HCT116 (cell line): Measurements from ENCODE around the gene KXD1. TPM values are rescaled to one million over a fixed set of nuclear protein-coding genes. Genes with fewer than 3 reads are reported as not detected.

Experiments
- ATAC-seq: fragments of 200-7000 bp; cut with Tn5 transposase; 2 replicates; pipeline ENCODE4 v1.9.1; 2020; ENCODE audit warnings: mild to moderate bottlenecking, moderate library complexity
- BruUV-seq: library from RNA; stranded (reverse); fragments of 400-500 nt; replicated peaks from 2 replicates; lab custom pipeline; 2021; lab: Mats Ljungman, UMichigan
- CTCF ChIA-PET: fragments of 300-600 bp; sonication (Branson Sonifier 250); formaldehyde crosslinking; loops from one replicate; lab custom pipeline; 2021; ENCODE audit warnings: antibody characterized with exemption; lab: Charles Lee
- POLR2A ChIA-PET: fragments of 300-600, 350-600 bp; sonication (Branson Sonifier 250); formaldehyde crosslinking; loops from one replicate; lab custom pipeline; 2021; ENCODE audit warnings: antibody characterized with exemption; lab: Charles Lee
- RAD21 ChIA-PET, 2 experiments: fragments of 300-600 bp; sonication (Branson Sonifier 250); formaldehyde crosslinking; loops; one replicate each; lab custom pipeline; 2023; ENCODE audit warnings: low total read pairs in 2 of 2; ENCODE audit not compliant: uncharacterized antibody in 2 of 2, unreplicated experiment in 2 of 2, low non-redundant PET in 1 of 2; lab: Charles Lee
- DNase-seq: peaks from one replicate; pipeline ENCODE4 v3.0.0-alpha.2; 2010; ENCODE audit warnings: low read depth, low spot score
- H2AFZ ChIP-seq: fragments of 200-600 bp; shearing (Covaris generic), sonication (generic); 2 replicates; pipeline ENCODE4 v1.6.1; 2017; ENCODE audit warnings: low read depth, mixed run types, mixed read lengths, antibody characterized with exemption, low read length; ENCODE audit not compliant: poor library complexity, severe bottlenecking
- H3K27ac ChIP-seq: 2 replicates; pipeline ENCODE4 v1.5.1; 2012; ENCODE audit warnings: low read depth, low read length
- H3K27me3 ChIP-seq: fragments of 200-600 bp; sonication (generic); 2 replicates; pipeline ENCODE4 v1.6.1; 2016; ENCODE audit warnings: mixed run types, low read length, mixed read lengths; ENCODE audit not compliant: insufficient read depth
- H3K36me3 ChIP-seq, 2 experiments: fragments of 200-500 bp in 1 of 2; fragments of 200-600 bp in 1 of 2; sonication (Bioruptor generic) in 1 of 2; sonication (generic) in 1 of 2; 2 replicates each; pipeline versions ENCODE4 v1.5.1 to v1.6.1; 2014 to 2016; ENCODE audit warnings: low read length in 2 of 2, inconsistent platforms in 1 of 2, mixed read lengths in 1 of 2, mixed run types in 1 of 2; ENCODE audit not compliant: insufficient read depth in 2 of 2, control insufficient read depth in 1 of 2
- H3K4me1 ChIP-seq, 2 experiments: fragments of 200-600 bp in 1 of 2; sonication (generic) in 1 of 2; 2 replicates each; pipeline versions ENCODE4 v1.5.1 to v1.6.1; 2012 to 2017; ENCODE audit warnings: low read length in 2 of 2, inconsistent platforms in 1 of 2, mild to moderate bottlenecking in 1 of 2, mixed read lengths in 1 of 2, mixed run types in 1 of 2, moderate library complexity in 1 of 2; ENCODE audit not compliant: insufficient read depth in 2 of 2, control insufficient read depth in 1 of 2
- H3K4me2 ChIP-seq: fragments of 200-600 bp; sonication (generic); 2 replicates; pipeline ENCODE4 v1.6.1; 2017; ENCODE audit warnings: mixed run types, low read length, mixed read lengths
- H3K4me3 ChIP-seq, 2 experiments: fragments of 200-600 bp in 1 of 2; sonication (generic) in 1 of 2; replicated peaks in 1 of 2; 2 replicates each; pipeline ENCODE4 v1.5.1; 2011 to 2016; ENCODE audit warnings: low read length in 2 of 2, control low read depth in 1 of 2, low read depth in 1 of 2, mild to moderate bottlenecking in 1 of 2, mixed read lengths in 1 of 2, mixed run types in 1 of 2
- H3K79me2 ChIP-seq: fragments of 200-600 bp; sonication (generic); 2 replicates; pipeline ENCODE4 v1.6.1; 2017; ENCODE audit warnings: mild to moderate bottlenecking, mixed run types, low read length, moderate library complexity, mixed read lengths; ENCODE audit not compliant: insufficient read depth
- H3K9ac ChIP-seq: fragments of 200-600 bp; sonication (generic); 2 replicates; pipeline ENCODE4 v1.6.1; 2016; ENCODE audit warnings: low read length, mixed read lengths
- H3K9me2 ChIP-seq: fragments of 200-600 bp; sonication (generic), shearing (Covaris generic); 2 replicates; pipeline ENCODE4 v1.6.1; 2017; ENCODE audit warnings: mixed run types, mild to moderate bottlenecking, moderate library complexity; ENCODE audit not compliant: insufficient read depth
- H3K9me3 ChIP-seq, 2 experiments: fragments of 200-500 bp in 1 of 2; fragments of 200-600 bp in 1 of 2; sonication (Bioruptor generic) in 1 of 2; sonication (generic) in 1 of 2; 2 replicates each; pipeline ENCODE4 v1.6.1; 2014 to 2017; ENCODE audit warnings: low read length in 2 of 2, mixed read lengths in 2 of 2, inconsistent platforms in 1 of 2, low read depth in 1 of 2, mild to moderate bottlenecking in 1 of 2, mixed run types in 1 of 2, moderate library complexity in 1 of 2; ENCODE audit not compliant: control insufficient read depth in 1 of 2, insufficient read depth in 1 of 2
- H4K20me1 ChIP-seq: fragments of 200-600 bp; sonication (generic), shearing (Covaris generic); 2 replicates; pipeline ENCODE4 v1.6.1; 2017; ENCODE audit warnings: mixed run types, mild to moderate bottlenecking, moderate library complexity; ENCODE audit not compliant: insufficient read depth
- ATF3 ChIP-seq: IDR thresholded peaks from 2 replicates; pipeline ENCODE4 v1.6.1; 2012
- CEBPB ChIP-seq: IDR thresholded peaks from 2 replicates; pipeline ENCODE4 v1.6.1; 2012; ENCODE audit warnings: low read depth
- JUND ChIP-seq: IDR thresholded peaks from 2 replicates; pipeline ENCODE4 v1.6.1; 2012
- POLR2A ChIP-seq: IDR thresholded peaks from 2 replicates; pipeline ENCODE4 v1.7.0; 2011; ENCODE audit warnings: borderline replicate concordance; ENCODE audit not compliant: insufficient read depth, insufficient read length; ENCODE audit errors: extremely low read depth
- POLR2AphosphoS5 ChIP-seq: IDR thresholded peaks from 2 replicates; pipeline ENCODE4 v1.6.1; 2011; ENCODE audit warnings: mild to moderate bottlenecking, low read depth, low read length, moderate library complexity
- REST ChIP-seq: IDR thresholded peaks from 2 replicates; pipeline ENCODE4 v1.6.1; 2012; ENCODE audit warnings: low read depth
- SRF ChIP-seq: IDR thresholded peaks from 2 replicates; pipeline ENCODE4 v1.6.1; 2012; ENCODE audit warnings: low read depth
- TCF7L2 ChIP-seq: IDR thresholded peaks from 2 replicates; pipeline ENCODE4 v1.7.0; 2011; ENCODE audit warnings: borderline replicate concordance, inconsistent platforms; ENCODE audit not compliant: insufficient read depth, insufficient read length; ENCODE audit errors: extremely low read depth
- ZBTB33 ChIP-seq: IDR thresholded peaks from 2 replicates; pipeline ENCODE4 v1.6.1; 2011; ENCODE audit warnings: mild to moderate bottlenecking, low read length, moderate library complexity; ENCODE audit not compliant: insufficient replicate concordance; ENCODE audit errors: extremely low read depth
- ZFX ChIP-seq: fragments of 450-650 bp; IDR thresholded peaks from 2 replicates; pipeline ENCODE4 v1.6.1; 2017
- ZNF274 ChIP-seq: fragments of 200-500 bp; sonication (Bioruptor generic); IDR thresholded peaks from 2 replicates; pipeline ENCODE4 v1.6.1; 2014; ENCODE audit warnings: mild to moderate bottlenecking, low read depth, low read length, inconsistent platforms
- intact Hi-C: fragments of 100-400 bp; cut with micrococcal nuclease; formaldehyde crosslinking; loops from 2 replicates; pipeline ENCODE4 v1.10.0; 2022
- total RNA-seq: library from RNA; stranded (reverse); gene quantifications from one replicate; pipeline ENCODE4 v1.2.1, GENCODE V29; 2021; ENCODE audit not compliant: unreplicated experiment

Gene KXD1
- total RNA-seq, 1 experiment from 2014 or later, result 139 TPM

GRCh38 chr19:18519962-18520847 is 37.5 kb upstream of the KXD1 start (continued):
- no peak for TF ChIP-seq SRF
- TF ChIP-seq ZBTB33, result no peak
- TF ChIP-seq, all 23 proteins: peak for 6

GRCh38 chr19:18520848-18521691 is 36.6 kb upstream of the KXD1 start:
- H4K20me1 ChIP-seq, result no peaks in the 10 kb centered on the region
- H3K4me2 ChIP-seq, result peak overlapping the region; percentile 80
- DNase-seq (no peak), ATAC-seq (no peak)
- H3K9ac ChIP-seq, result peak overlapping the region; percentile 98
- no peaks in the 10 kb centered on the region; a peak in 1 of 4 replicates for H3K36me3 ChIP-seq
- RAD21 ChIA-PET, result interaction anchor here in 1 of 2 experiments (0.5 kb wide), 1 partner anchor 73 kb away, joined by 3 read pairs; no protein-coding TSS in a partner anchor
- peaks cover 56% of the 10 kb centered on the region for H3K79me2 ChIP-seq
- BruUV-seq, result TSS peak; percentile 69
- H3K27ac ChIP-seq, result peak overlapping the region; percentile 95
- no peaks in the 10 kb centered on the region for H3K9me3 ChIP-seq
- intact Hi-C loops, result loop anchor here (1.0 to 2.0 kb wide), 2 partner anchors 50 to 69 kb away; partner anchors contain the start of gene UBA52
- no peak overlapping the region for H2AFZ ChIP-seq
- CTCF ChIA-PET, result interaction anchor here (0.7 to 2.6 kb wide), 6 partner anchors 11 to 68 kb away, joined by 3 to 12 read pairs (median 4); partner anchors contain the start of gene UBA52
- peaks cover 13 to 28% of the 10 kb centered on the region in 2 experiments for H3K4me1 ChIP-seq
- H3K27me3 ChIP-seq, result no peaks in the 10 kb centered on the region
- no peaks in the 10 kb centered on the region for H3K9me2 ChIP-seq
- POLR2A ChIA-PET, result interaction anchor here (1.0 to 3.5 kb wide), 6 partner anchors 10 to 51 kb away, joined by 3 to 15 read pairs (median 4); partner anchors contain the start of genes KXD1 and UBA52
- peak overlapping the region; percentile 92 to 94 for H3K4me3 ChIP-seq
- no peak for TF ChIP-seq ZNF274
- no peak for TF ChIP-seq TCF7L2
- no peak for TF ChIP-seq ATF3
- no peak for TF ChIP-seq ZFX
- no peak for TF ChIP-seq REST
- TF ChIP-seq POLR2AphosphoS5, result no peak
- TF ChIP-seq ZBTB33, result no peak
- TF ChIP-seq CEBPB, result no peak
- TF ChIP-seq POLR2A, result no peak
- TF ChIP-seq JUND, result no peak
